K562 (cell line): ENCODE measurements around the gene RFC5. TPM values are rescaled to one million over a fixed set of nuclear protein-coding genes. Genes with fewer than 3 reads are reported as not detected.

ENCODE experiments used
- CEBPZ ChIP-seq: fragments of 150-350 bp; IDR thresholded peaks from 2 replicates; pipeline ENCODE4 v1.6.1; 2014; ENCODE audit warnings: low read depth, mild to moderate bottlenecking, low read length, borderline replicate concordance
- CTCF ChIP-seq, 3 experiments: IDR thresholded peaks in 2 of 3; conservative IDR thresholded peaks in 1 of 3; 2 replicates each; pipeline ENCODE4 v1.5.1; 2011 to 2012; ENCODE audit warnings: low read length in 3 of 3, mild to moderate bottlenecking in 3 of 3, control low read depth in 2 of 3, improper control_type of control experiment in 1 of 3, inconsistent platforms in 1 of 3, low read depth in 1 of 3, mixed read lengths in 1 of 3, moderate library complexity in 1 of 3; ENCODE audit not compliant: insufficient read depth in 2 of 3
- FOXA1 ChIP-seq: fragments of 450-650 bp; IDR thresholded peaks from 2 replicates; pipeline ENCODE4 v1.6.1; 2016; ENCODE audit warnings: mild to moderate bottlenecking, borderline replicate concordance
- HDAC3 ChIP-seq: fragments of 450-650 bp; IDR thresholded peaks from 2 replicates; pipeline ENCODE4 v1.6.1; 2018; ENCODE audit warnings: borderline replicate concordance, mild to moderate bottlenecking, moderate library complexity; ENCODE audit not compliant: partially characterized antibody
- NFE2 ChIP-seq: IDR thresholded peaks from 2 replicates; pipeline ENCODE4 v1.6.1; 2014; ENCODE audit warnings: antibody characterized with exemption, low read depth
- POLR2G ChIP-seq: fragments of 200-400 bp; formaldehyde crosslinking; IDR thresholded peaks from 2 replicates; pipeline ENCODE4 v1.6.1; 2017; ENCODE audit warnings: low read depth, mild to moderate bottlenecking, antibody characterized with exemption, low read length, moderate library complexity
- POU5F1 ChIP-seq: fragments of 150-350 bp; IDR thresholded peaks from 2 replicates; pipeline ENCODE4 v1.6.1; 2014; ENCODE audit warnings: borderline replicate concordance, low read length, low read depth, mild to moderate bottlenecking; ENCODE audit not compliant: partially characterized antibody
- REST ChIP-seq, 2 experiments: fragments of 450-650 bp; formaldehyde crosslinking in 1 of 2; IDR thresholded peaks; 2 replicates each; pipeline versions ENCODE4 v1.4.0 to v1.6.1; 2014 to 2020; ENCODE audit warnings: mild to moderate bottlenecking in 2 of 2, borderline replicate concordance in 1 of 2, low read depth in 1 of 2
- U2AF1 ChIP-seq: fragments of 200-400 bp; formaldehyde crosslinking; optimal IDR thresholded peaks from 2 replicates; pipeline ENCODE3; 2017; ENCODE audit warnings: mild to moderate bottlenecking, low read depth, low read length, moderate library complexity
- ZNF699 ChIP-seq: fragments of 250-450 bp; sonication (Bioruptor Pico); IDR thresholded peaks from 2 replicates; pipeline ENCODE4 v1.8.0; 2021; ENCODE audit warnings: mild to moderate bottlenecking, moderate library complexity; ENCODE audit not compliant: insufficient replicate concordance
- ZNF717 ChIP-seq: fragments of 250-450 bp; sonication (Bioruptor Pico); IDR thresholded peaks from 2 replicates; pipeline ENCODE4 v1.5.0; 2021
- polyA plus RNA-seq, 8 experiments: library from polyadenylated mRNA; depleted of rRNA in 4 of 8; stranded (reverse) in 5 of 8; unstranded in 3 of 8; fragments of >200 nt; fragmentation: Nextera tagmentation in 2 of 8; fragmentation: Illumina TruSeq in 1 of 8; extraction: Ambion mirVana in 2 of 8; extraction: Trizol in 1 of 8; gene quantifications; 2 replicates each; pipeline versions ENCODE4 v1.2.1 to v1.2.3, GENCODE V29; 2011 to 2014; ENCODE audit warnings: inconsistent platforms in 1 of 8, missing spikeins in 1 of 8
- total RNA-seq, 7 experiments: library from RNA; depleted of rRNA in 6 of 7; stranded (reverse); fragments of >200 nt in 6 of 7; fragmentation: Illumina TruSeq in 2 of 7; extraction: Trizol in 2 of 7; gene quantifications; 2 replicates each; pipeline versions ENCODE4 v1.2.1 to v1.2.3, GENCODE V29; 2011 to 2021; ENCODE audit warnings: low replicate concordance in 1 of 7

Gene RFC5
- total and polyA plus RNA-seq, 9 of the 15 experiments (the other 6 are each of a cell fraction or from before 2014, with no cell fraction given), result 61.8 to 189 (median 92.9) TPM

GRCh38 chr12:118034429-118035189 lies 18.1 kb downstream of the RFC5 start (continued):
- TF ChIP-seq REST (IDR thresholded peaks at IDR 0.05; ENCODE audit: borderline replicate concordance) (peak; percentile 28; the same call in 1 of the 2 replicates), REST (CRISPR knock-in tag; IDR thresholded peaks at IDR 0.05; ENCODE audit: low read depth) (no peak), POLR2G (peak; percentile 28; the same call in 1 of the 2 replicates), HDAC3 (no peak), FOXA1 (no peak), CEBPZ (no peak), ZNF717 (no peak), U2AF1 (no peak), NFE2 (no peak), CTCF (IDR thresholded peaks at IDR 0.05 in 2 of 3, conservative IDR thresholded peaks at IDR 0.05 in 1 of 3; ENCODE audit: insufficient read depth in 2 of 3, low read depth in 1 of 3, low read length in 3 of 3) (peak; percentile 35 to 50 (median 44); a peak in 4 of 6 replicates), ZNF699 (CRISPR knock-in tag) (no peak), POU5F1 (no peak)
